ENCODE results near the gene MPG.

DNA sequence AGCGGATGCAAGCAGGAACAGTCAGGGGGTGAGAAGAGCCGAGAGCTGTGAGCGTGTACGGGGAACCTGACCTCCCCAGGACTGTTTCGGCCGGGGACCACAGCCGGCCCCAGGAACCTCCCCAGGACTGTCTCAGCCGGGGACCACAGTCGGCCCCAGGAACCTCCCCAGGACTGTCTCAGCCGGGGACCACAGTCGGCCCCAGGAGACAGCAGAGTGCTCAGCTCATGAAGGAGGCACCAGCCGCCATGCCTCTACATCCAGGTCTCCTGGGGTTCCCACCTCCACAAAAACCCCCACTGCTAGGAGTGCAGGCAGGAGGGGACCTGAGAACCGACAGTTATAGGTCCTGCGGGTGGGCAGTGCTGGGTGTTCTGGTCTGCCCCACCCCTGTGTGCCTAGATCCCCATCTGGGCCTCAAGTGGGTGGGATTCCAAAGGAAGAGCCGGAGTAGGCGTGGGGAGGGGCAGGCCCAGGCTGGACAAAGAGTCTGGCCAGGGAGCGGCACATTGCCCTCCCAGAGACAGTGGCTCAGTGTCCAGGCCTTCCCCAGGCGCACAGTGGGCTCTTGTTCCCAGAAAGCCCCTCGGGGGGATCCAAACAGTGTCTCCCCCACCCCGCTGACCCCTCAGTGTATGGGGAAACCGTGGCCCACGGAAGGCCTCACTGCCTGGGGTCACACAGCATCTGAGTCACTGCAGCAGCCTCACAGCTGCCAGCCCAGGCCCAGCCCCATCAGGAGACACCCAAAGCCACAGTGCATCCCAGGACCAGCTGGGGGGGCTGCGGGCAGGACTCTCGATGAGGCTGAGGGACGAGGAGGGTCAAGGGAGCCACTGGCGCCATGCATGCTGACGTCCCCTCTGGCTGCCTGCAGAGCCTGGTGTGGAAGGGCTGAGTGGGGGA, 9.9 kb upstream of the MPG start:
- TF ChIP-seq, protein P1, sequence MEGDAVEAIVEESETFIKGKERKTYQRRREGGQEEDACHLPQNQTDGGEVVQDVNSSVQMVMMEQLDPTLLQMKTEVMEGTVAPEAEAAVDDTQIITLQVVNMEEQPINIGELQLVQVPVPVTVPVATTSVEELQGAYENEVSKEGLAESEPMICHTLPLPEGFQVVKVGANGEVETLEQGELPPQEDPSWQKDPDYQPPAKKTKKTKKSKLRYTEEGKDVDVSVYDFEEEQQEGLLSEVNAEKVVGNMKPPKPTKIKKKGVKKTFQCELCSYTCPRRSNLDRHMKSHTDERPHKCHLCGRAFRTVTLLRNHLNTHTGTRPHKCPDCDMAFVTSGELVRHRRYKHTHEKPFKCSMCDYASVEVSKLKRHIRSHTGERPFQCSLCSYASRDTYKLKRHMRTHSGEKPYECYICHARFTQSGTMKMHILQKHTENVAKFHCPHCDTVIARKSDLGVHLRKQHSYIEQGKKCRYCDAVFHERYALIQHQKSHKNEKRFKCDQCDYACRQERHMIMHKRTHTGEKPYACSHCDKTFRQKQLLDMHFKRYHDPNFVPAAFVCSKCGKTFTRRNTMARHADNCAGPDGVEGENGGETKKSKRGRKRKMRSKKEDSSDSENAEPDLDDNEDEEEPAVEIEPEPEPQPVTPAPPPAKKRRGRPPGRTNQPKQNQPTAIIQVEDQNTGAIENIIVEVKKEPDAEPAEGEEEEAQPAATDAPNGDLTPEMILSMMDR (IDR thresholded peaks at IDR 0.05 in 4 of 5, conservative IDR thresholded peaks at IDR 0.05 in 1 of 5) = no peak
- no peak for TF ChIP-seq POLR2A (IDR thresholded peaks at IDR 0.05)
